ENCODE measurements around the gene RSPH1. TPM values are rescaled to one million over a fixed set of nuclear protein-coding genes. Genes with fewer than 3 reads are reported as not detected.

RSPH1 gene
- total RNA-seq, 1 experiment from 2014 or later = 0.51 TPM

DNA sequence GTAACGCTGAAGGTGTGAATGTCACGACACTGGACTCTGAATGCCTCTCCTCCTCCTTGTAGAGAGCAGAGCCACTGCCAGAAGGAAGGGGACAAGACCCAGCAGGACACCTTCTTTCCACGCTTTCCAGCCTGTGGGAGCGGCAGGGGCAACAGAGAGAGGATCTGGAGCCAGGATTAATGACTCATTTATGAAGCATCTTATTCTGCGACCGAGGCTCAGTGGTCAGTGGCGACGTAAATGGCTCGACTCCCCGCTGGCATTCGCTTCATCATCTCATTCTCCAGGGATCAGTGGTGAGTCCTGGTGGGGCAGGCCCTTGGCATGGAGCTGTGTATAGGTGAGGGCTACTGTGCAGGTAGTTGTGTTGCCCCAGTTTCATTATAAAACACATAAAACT, 22.2 kb upstream of the RSPH1 start:
- H3K4me1 Mint-ChIP-seq (ENCODE audit: insufficient read depth, unreplicated experiment) = peaks cover 18% of the 10 kb centered on the region
- DNase-seq (ENCODE audit: unreplicated experiment) = peak; percentile 82
- POLR2A ChIA-PET = no interaction called here
- H3K27me3 Mint-ChIP-seq (ENCODE audit: insufficient read depth, unreplicated experiment) = no peaks in the 10 kb centered on the region
- no TSS peak for BruUV-seq (replicated peaks)
- H3K4me3 Mint-ChIP-seq (ENCODE audit: unreplicated experiment) = peak overlapping the region; percentile 22
- H3K36me3 Mint-ChIP-seq (ENCODE audit: insufficient read depth, unreplicated experiment) = no peaks in the 10 kb centered on the region
- H3K27ac Mint-ChIP-seq (ENCODE audit: low read depth, unreplicated experiment) = no peak overlapping the region
- intact Hi-C loops (cut with micrococcal nuclease) = no loop called here
- no peaks in the 10 kb centered on the region for H3K9me3 Mint-ChIP-seq (ENCODE audit: unreplicated experiment)
- TF ChIP-seq, protein P1, sequence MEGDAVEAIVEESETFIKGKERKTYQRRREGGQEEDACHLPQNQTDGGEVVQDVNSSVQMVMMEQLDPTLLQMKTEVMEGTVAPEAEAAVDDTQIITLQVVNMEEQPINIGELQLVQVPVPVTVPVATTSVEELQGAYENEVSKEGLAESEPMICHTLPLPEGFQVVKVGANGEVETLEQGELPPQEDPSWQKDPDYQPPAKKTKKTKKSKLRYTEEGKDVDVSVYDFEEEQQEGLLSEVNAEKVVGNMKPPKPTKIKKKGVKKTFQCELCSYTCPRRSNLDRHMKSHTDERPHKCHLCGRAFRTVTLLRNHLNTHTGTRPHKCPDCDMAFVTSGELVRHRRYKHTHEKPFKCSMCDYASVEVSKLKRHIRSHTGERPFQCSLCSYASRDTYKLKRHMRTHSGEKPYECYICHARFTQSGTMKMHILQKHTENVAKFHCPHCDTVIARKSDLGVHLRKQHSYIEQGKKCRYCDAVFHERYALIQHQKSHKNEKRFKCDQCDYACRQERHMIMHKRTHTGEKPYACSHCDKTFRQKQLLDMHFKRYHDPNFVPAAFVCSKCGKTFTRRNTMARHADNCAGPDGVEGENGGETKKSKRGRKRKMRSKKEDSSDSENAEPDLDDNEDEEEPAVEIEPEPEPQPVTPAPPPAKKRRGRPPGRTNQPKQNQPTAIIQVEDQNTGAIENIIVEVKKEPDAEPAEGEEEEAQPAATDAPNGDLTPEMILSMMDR (IDR thresholded peaks at IDR 0.05; ENCODE audit: unreplicated experiment) = no peak
- CTCF ChIA-PET = no interaction called here

DNA sequence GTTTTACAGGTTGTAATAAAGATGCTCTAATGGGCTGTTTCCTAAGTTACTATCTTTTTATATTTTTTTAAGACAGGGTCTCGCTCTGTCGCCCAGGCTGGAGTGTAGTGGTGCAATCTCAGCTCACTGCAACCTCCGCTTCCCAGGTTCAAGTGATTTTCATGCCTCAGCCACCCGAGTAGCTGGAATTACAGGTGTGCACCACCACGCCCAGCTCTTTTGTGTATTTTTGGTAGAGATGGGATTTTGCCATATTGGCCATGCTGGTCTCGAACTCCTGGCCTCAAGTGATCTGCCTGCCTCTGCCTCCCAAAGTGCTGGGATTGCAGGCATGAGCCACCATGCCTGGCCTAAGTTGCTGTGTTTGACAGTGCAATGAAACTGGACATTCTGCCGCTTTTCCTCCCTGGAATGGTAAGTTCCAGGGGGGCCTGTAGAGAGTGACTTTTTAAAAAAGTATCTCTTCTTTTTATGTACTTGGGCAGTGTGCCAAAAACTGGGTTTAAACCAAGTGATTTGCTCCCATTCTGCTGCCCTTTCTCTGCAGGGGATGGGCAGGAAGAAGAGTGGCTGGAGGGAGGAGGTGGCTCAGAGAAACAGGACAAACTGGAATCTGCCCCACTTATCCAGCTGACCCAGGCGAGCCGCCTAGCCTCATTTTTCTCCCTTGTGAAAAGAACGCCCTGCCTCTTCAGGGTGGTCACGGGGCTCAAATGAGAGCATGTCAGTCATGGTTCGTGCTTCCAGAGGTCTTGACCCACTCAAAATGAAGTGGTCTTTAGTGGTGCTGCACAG, 19.9 kb upstream of the RSPH1 start:
- H3K36me3 Mint-ChIP-seq (ENCODE audit: insufficient read depth, unreplicated experiment) = no peaks in the 10 kb centered on the region
- no peaks in the 10 kb centered on the region for H3K27me3 Mint-ChIP-seq (ENCODE audit: insufficient read depth, unreplicated experiment)
- H3K9me3 Mint-ChIP-seq (ENCODE audit: unreplicated experiment) = no peaks in the 10 kb centered on the region
- DNase-seq (ENCODE audit: unreplicated experiment) = peak; percentile 6
- no peak overlapping the region for H3K27ac Mint-ChIP-seq (ENCODE audit: low read depth, unreplicated experiment)
- ChIA-PET CTCF (interaction anchor here (0.6 kb wide), 1 partner anchor 66 kb away, joined by 3 read pairs; no protein-coding TSS in a partner anchor), POLR2A (interaction anchor here (0.7 to 4.9 kb wide), 3 partner anchors 19 to 348 kb away, joined by 3 to 29 read pairs (median 3); partner anchors contain the start of gene RSPH1)
- peaks cover 18% of the 10 kb centered on the region for H3K4me1 Mint-ChIP-seq (ENCODE audit: insufficient read depth, unreplicated experiment)
- BruUV-seq (replicated peaks) = no TSS peak
- H3K4me3 Mint-ChIP-seq (ENCODE audit: unreplicated experiment) = peak overlapping the region; percentile 73
- TF ChIP-seq, protein P1 (IDR thresholded peaks at IDR 0.05; ENCODE audit: unreplicated experiment) = no peak
- intact Hi-C loops (cut with micrococcal nuclease) = no loop called here

DNA sequence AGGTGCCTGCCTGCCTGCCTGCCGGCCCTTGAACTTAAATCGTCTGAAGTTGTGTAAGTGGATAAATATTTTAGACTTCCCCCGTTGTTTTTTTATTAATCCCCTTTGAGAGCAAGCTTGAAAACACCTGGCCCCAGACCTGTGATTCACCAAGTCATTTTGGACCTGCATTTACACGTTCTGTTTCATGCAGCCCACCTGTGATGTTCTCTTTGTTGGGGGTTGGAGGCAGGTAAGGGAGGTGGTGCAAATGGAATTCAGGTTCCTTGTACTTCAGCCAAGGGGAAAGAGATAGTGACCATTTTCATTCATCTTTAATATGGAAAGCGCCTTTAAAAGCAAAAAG, 18.8 kb upstream of the RSPH1 start:
- CTCF ChIA-PET = interaction anchor here (0.9 kb wide), 1 partner anchor 204 kb away, joined by 3 read pairs; no protein-coding TSS in a partner anchor
- BruUV-seq (replicated peaks) = no TSS peak
- peaks cover 18% of the 10 kb centered on the region for H3K4me1 Mint-ChIP-seq (ENCODE audit: insufficient read depth, unreplicated experiment)
- no peaks in the 10 kb centered on the region for H3K9me3 Mint-ChIP-seq (ENCODE audit: unreplicated experiment)
- no peaks in the 10 kb centered on the region for H3K36me3 Mint-ChIP-seq (ENCODE audit: insufficient read depth, unreplicated experiment)
- POLR2A ChIA-PET = interaction anchor here (0.6 to 4.9 kb wide), 10 partner anchors 9 to 1348 kb away, joined by 3 to 29 read pairs (median 3); partner anchors contain the start of gene RSPH1
- intact Hi-C loops (cut with micrococcal nuclease) = no loop called here
- peak overlapping the region; percentile 16 for H3K27ac Mint-ChIP-seq (ENCODE audit: low read depth, unreplicated experiment)
- TF ChIP-seq, protein P1 (IDR thresholded peaks at IDR 0.05; ENCODE audit: unreplicated experiment) = no peak
- peak overlapping the region; percentile 73 for H3K4me3 Mint-ChIP-seq (ENCODE audit: unreplicated experiment)
- DNase-seq (ENCODE audit: unreplicated experiment) = no peak
- H3K27me3 Mint-ChIP-seq (ENCODE audit: insufficient read depth, unreplicated experiment) = no peaks in the 10 kb centered on the region

DNA sequence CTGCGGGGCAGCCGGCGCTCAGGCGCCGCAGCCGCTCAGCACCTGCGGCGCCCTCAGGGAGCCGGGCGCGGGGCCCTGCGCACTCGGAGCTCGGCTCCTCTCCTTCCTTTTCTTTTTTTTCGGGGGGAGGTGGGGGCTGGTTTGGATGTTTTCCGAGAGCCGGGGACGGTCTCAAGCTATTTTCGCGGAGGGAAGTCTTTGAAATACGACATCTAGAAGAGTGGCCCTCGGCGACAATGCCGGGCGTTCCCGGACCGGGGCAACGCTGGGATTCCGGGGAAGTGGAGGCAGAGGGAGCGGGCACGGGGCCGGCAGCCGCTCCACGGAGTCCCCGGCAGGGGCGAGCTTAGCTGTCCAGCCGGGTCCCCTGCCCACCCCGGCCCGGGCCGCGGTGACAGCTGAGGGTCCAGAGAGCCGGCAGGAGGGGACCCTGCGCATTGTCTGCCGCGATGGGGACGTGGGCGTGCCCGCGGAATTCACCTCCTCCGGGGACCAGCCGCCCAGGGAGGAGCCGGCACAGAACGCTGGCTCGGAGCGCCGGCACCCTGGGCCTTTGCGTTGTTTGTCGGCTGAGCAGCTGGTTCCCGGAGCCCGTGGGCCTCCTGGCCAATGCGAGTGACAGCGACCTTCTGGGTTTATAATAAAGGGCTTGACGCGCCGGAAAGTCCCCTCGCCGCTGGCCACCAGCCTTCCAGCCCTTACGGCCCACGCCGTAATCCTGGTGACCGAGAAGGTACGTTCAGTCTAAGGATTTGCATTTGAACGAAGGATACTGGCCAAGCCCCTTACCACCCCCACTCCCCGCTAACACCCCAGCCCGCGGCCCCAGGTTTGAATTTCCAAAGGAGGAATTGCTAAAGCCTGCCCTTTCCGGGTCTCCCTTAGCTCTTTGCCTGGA, 18.2 kb upstream of the RSPH1 start:
- peak overlapping the region; percentile 73 for H3K4me3 Mint-ChIP-seq (ENCODE audit: unreplicated experiment)
- no peaks in the 10 kb centered on the region for H3K36me3 Mint-ChIP-seq (ENCODE audit: insufficient read depth, unreplicated experiment)
- peak overlapping the region; percentile 16 for H3K27ac Mint-ChIP-seq (ENCODE audit: low read depth, unreplicated experiment)
- CTCF ChIA-PET = interaction anchor here (0.6 to 0.9 kb wide), 5 partner anchors 19 to 393 kb away, joined by 3 to 4 read pairs (median 3); no protein-coding TSS in a partner anchor
- intact Hi-C loops (cut with micrococcal nuclease) = no loop called here
- TF ChIP-seq, protein P1 (IDR thresholded peaks at IDR 0.05; ENCODE audit: unreplicated experiment) = no peak
- H3K27me3 Mint-ChIP-seq (ENCODE audit: insufficient read depth, unreplicated experiment) = no peaks in the 10 kb centered on the region
- H3K4me1 Mint-ChIP-seq (ENCODE audit: insufficient read depth, unreplicated experiment) = peaks cover 23% of the 10 kb centered on the region
- peak; percentile 39 for DNase-seq (ENCODE audit: unreplicated experiment)
- H3K9me3 Mint-ChIP-seq (ENCODE audit: unreplicated experiment) = no peaks in the 10 kb centered on the region
- no TSS peak for BruUV-seq (replicated peaks)
- POLR2A ChIA-PET = interaction anchor here (0.6 to 4.9 kb wide), 13 partner anchors 9 to 1348 kb away, joined by 3 to 29 read pairs (median 3); partner anchors contain the start of gene RSPH1
